Tibial artery (tissue), 4 donors: ENCODE measurements around the gene COMMD8.
A peak's percentile ranks its signal among the peaks of the same experiment; 100 is the strongest.

Experiments used
- DNase-seq, 2 donors: peaks; one replicate each; pipeline ENCODE4 v3.0.0-alpha.2; 2019
- H3K27ac ChIP-seq, 2 donors: fragments of 200-600 bp; sonication (generic) in 1 of 2; 1 replicate in 1 of 2; 2 replicates in 1 of 2; pipeline ENCODE4 v1.5.1; 2018 to 2019; ENCODE audit warnings: mild to moderate bottlenecking in 1 of 2
- H3K27me3 ChIP-seq, 2 donors: fragments of 200-600 bp; sonication (generic) in 1 of 2; one replicate each; pipeline versions ENCODE4 v1.5.1 to v1.6.0; 2016 to 2019
- H3K36me3 ChIP-seq, 3 donors: fragments of 200-600 bp; sonication (generic) in 2 of 3; one replicate each; pipeline ENCODE4 v1.5.1; 2016 to 2019; ENCODE audit warnings: mild to moderate bottlenecking in 2 of 3
- H3K4me1 ChIP-seq, 4 donors: fragments of 200-600 bp; sonication (generic) in 2 of 4; 1 replicate in 3 of 4; 2 replicates in 1 of 4; pipeline ENCODE4 v1.5.1; 2016 to 2019
- H3K4me3 ChIP-seq, 2 donors: fragments of 200-600 bp; sonication (generic) in 1 of 2; 1 replicate in 1 of 2; 2 replicates in 1 of 2; pipeline ENCODE4 v1.5.1; 2018 to 2019; ENCODE audit warnings: mild to moderate bottlenecking in 2 of 2
- H3K9me3 ChIP-seq, 3 donors: fragments of 200-600 bp; sonication (generic) in 1 of 3; one replicate each; pipeline ENCODE4 v1.5.1; 2016 to 2019
- CTCF ChIP-seq, 2 experiments: fragments of 200-600 bp in 1 of 2; fragments of 450-650 bp in 1 of 2; IDR thresholded peaks; one replicate each; pipeline ENCODE4 v1.5.1; 2017 to 2019; ENCODE audit warnings: antibody characterized with exemption in 2 of 2, mild to moderate bottlenecking in 1 of 2, moderate library complexity in 1 of 2
- intact Hi-C: fragments of 100-400 bp; cut with DNase I; formaldehyde crosslinking; loops from one replicate; pipeline ENCODE4 v1.15.0; 2023; ENCODE audit warnings: low total_unique reads

The COMMD8 gene

DNA sequence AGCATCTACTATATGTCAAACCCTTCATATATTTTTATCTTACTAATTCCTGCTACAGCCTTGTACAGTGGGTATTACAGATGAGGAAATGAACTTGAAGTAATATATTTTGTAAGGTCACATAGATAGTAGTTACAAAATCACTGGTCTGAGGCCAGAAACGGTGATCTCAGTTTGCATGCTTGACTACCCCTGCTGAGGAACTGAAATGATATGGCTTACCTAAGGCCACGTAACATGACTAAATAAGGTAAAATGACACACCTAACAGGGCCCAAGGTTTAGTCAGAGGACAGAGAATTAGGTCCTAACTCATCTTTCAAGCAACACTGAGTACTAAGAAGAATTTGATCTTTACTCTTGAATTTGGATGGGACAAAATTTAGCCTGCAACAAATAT is 1.5 kb upstream of the COMMD8 start:
- H3K36me3 ChIP-seq = no peaks in the 10 kb centered on the region
- intact Hi-C loops = no loop called here
- no peak overlapping the region for H3K4me3 ChIP-seq
- TF ChIP-seq CTCF (IDR thresholded peaks at IDR 0.05) = no peak
- H3K4me1 ChIP-seq = peaks cover 0 to 9% (median 3%) of the 10 kb centered on the region in 4 donors
- no peaks in the 10 kb centered on the region for H3K9me3 ChIP-seq
- H3K27me3 ChIP-seq = no peaks in the 10 kb centered on the region
- no peak overlapping the region for H3K27ac ChIP-seq
- DNase-seq = no peak

- peak overlapping the region; percentile 72 to 80 for H3K27ac ChIP-seq
- TF ChIP-seq CTCF (IDR thresholded peaks at IDR 0.05) = no peak
- H3K36me3 ChIP-seq = no peaks in the 10 kb centered on the region
- DNase-seq = no peak
- peaks cover 0 to 9% (median 3%) of the 10 kb centered on the region in 4 donors for H3K4me1 ChIP-seq
- H3K4me3 ChIP-seq = peak overlapping the region; percentile 66 to 78
- no peaks in the 10 kb centered on the region for H3K27me3 ChIP-seq
- intact Hi-C loops = loop anchor here (1.0 kb wide), 1 partner anchor 97 kb away; no protein-coding TSS in a partner anchor
- H3K9me3 ChIP-seq = no peaks in the 10 kb centered on the region
Observed at GRCh38 chr4:47462799-47463234, 685 bp downstream of the COMMD8 start.

DNA sequence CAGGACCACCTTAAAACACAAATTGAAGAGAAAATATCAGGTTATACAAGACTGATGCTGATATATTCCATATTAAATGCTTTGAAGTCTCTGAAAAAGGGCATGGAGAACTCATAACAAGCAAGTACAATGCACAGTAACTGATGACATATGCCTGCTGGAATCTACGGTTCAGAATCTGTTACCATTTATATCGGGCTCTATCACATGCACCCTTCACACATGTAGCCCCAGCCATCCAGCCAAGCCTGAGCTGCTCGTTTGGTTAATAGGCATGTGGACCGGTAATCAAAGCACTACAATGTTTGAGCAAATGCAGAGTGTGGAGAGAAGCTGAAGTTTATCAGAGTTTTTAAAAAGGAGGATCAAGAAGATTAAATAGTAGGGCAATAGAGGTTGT is 11.8 kb downstream of the COMMD8 start:
- Histone ChIP-seq H3K9me3 (no peaks in the 10 kb centered on the region), H3K4me3 (no peak overlapping the region), H3K27ac (no peak overlapping the region), H3K36me3 (peaks cover 14 to 42% (median 39%) of the 10 kb centered on the region in 3 donors), H3K4me1 (no peaks in the 10 kb centered on the region), H3K27me3 (no peaks in the 10 kb centered on the region)
- intact Hi-C loops = no loop called here
- no peak for DNase-seq
- no peak for TF ChIP-seq CTCF (IDR thresholded peaks at IDR 0.05)

DNA sequence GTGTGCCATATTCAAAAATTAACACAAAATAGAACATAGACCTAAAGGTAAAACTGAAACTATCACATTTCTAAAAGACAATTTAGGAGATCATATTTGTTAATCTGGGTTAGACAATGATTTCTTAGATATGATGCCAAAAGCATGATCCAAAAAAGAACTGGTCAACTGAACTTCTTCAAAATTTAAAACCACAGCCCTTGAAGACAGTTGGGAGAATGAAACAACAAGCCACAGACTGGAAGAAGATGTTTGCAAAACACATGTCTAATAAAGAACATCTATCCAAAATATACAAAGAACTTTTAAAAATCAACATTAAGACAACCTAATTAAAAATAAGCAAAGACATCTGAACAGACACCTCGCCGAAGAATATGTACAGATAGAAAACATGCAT is 19.5 kb downstream of the COMMD8 start:
- intact Hi-C loops = no loop called here
- H3K4me3 ChIP-seq = no peak overlapping the region

GRCh38 chr4:47442980-47443379 is 20.5 kb downstream of the COMMD8 start:
- Histone ChIP-seq H3K4me3 (no peak overlapping the region), H3K27ac (no peak overlapping the region), H3K9me3 (peaks cover 0 to 3% (median 0%) of the 10 kb centered on the region in 3 donors), H3K36me3 (peaks cover 0 to 3% (median 0%) of the 10 kb centered on the region in 3 donors), H3K27me3 (no peaks in the 10 kb centered on the region), H3K4me1 (no peaks in the 10 kb centered on the region)
- TF ChIP-seq CTCF (IDR thresholded peaks at IDR 0.05) = no peak
- intact Hi-C loops = no loop called here
- DNase-seq = peak in 1 of 2 donors; percentile 25

More for the DNA sequence above, 19.5 kb downstream of the COMMD8 start:
- peaks cover 0 to 3% (median 0%) of the 10 kb centered on the region in 3 donors for H3K9me3 ChIP-seq
- no peaks in the 10 kb centered on the region for H3K27me3 ChIP-seq
- no peak overlapping the region for H3K27ac ChIP-seq
- TF ChIP-seq CTCF (IDR thresholded peaks at IDR 0.05) = no peak
- no peak for DNase-seq
- H3K36me3 ChIP-seq = peaks cover 0 to 3% (median 0%) of the 10 kb centered on the region in 3 donors
- no peaks in the 10 kb centered on the region for H3K4me1 ChIP-seq

GRCh38 chr4:47434931-47435330 is 28.6 kb downstream of the COMMD8 start:
- H3K36me3 ChIP-seq = no peaks in the 10 kb centered on the region
- intact Hi-C loops = no loop called here
- TF ChIP-seq CTCF (IDR thresholded peaks at IDR 0.05) = no peak
- H3K4me1 ChIP-seq = no peaks in the 10 kb centered on the region
- no peak overlapping the region for H3K4me3 ChIP-seq
- no peaks in the 10 kb centered on the region for H3K27me3 ChIP-seq
- H3K27ac ChIP-seq = no peak overlapping the region
- no peak for DNase-seq
- H3K9me3 ChIP-seq = no peaks in the 10 kb centered on the region
